ENCODE data around the gene TBC1D14.

The TBC1D14 gene

GRCh38 chr4:7027284-7027683 lies 117.7 kb downstream of the TBC1D14 start:
- no peak for FAIRE-seq

- FAIRE-seq: no peak
These were observed 118.3 kb downstream of the TBC1D14 start for GRCh38 chr4:7027913-7028312.

GRCh38 chr4:7029212-7029611 lies 119.6 kb downstream of the TBC1D14 start:
- FAIRE-seq: no peak

GRCh38 chr4:7029921-7030320 lies 120.3 kb downstream of the TBC1D14 start:
- FAIRE-seq: no peak

GRCh38 chr4:7030856-7031255 lies 121.2 kb downstream of the TBC1D14 start:
- FAIRE-seq: no peak

- no peak for FAIRE-seq
These were observed 122.2 kb downstream of the TBC1D14 start for GRCh38 chr4:7031558-7032449.

GRCh38 chr4:7032596-7032995 lies 123.0 kb downstream of the TBC1D14 start:
- no peak for FAIRE-seq

GRCh38 chr4:7034262-7035081 lies 124.8 kb downstream of the TBC1D14 start:
- FAIRE-seq: no peak

GRCh38 chr4:7037425-7037824 lies 127.8 kb downstream of the TBC1D14 start:
- no peak for FAIRE-seq

- FAIRE-seq: no peak
These were observed 131.1 kb downstream of the TBC1D14 start for GRCh38 chr4:7040765-7041164.

GRCh38 chr4:7041246-7041645 lies 131.6 kb downstream of the TBC1D14 start:
- no peak for FAIRE-seq

- FAIRE-seq: no peak
These were observed 132.3 kb downstream of the TBC1D14 start for GRCh38 chr4:7041801-7042502.

- FAIRE-seq: no peak
These were observed 133.1 kb downstream of the TBC1D14 start for GRCh38 chr4:7042503-7043283.

GRCh38 chr4:7043284-7044136 lies 133.9 kb downstream of the TBC1D14 start, which contains the start of gene TADA2B:
TSS of gene TADA2B (plus strand) at chr4:7043372. CDS start at chr4:7043580, 208 bp downstream.
- no peak for FAIRE-seq

GRCh38 chr4:7044137-7044930 lies 134.7 kb downstream of the TBC1D14 start:
- no peak for FAIRE-seq

GRCh38 chr4:7045553-7045952 lies 135.9 kb downstream of the TBC1D14 start:
- no peak for FAIRE-seq

- no peak for FAIRE-seq
These were observed 136.6 kb downstream of the TBC1D14 start for GRCh38 chr4:7045961-7046921.

- FAIRE-seq: no peak
These were observed 137.3 kb downstream of the TBC1D14 start for GRCh38 chr4:7046971-7047370.

- FAIRE-seq: no peak
These were observed 139.0 kb downstream of the TBC1D14 start for GRCh38 chr4:7048642-7049041.

Data from TTC549 (cell line).